ENCODE measurements around the gene PCNT. TPM values are rescaled to one million over a fixed set of nuclear protein-coding genes. Genes with fewer than 3 reads are reported as not detected.
A peak's percentile ranks its signal among the peaks of the same experiment; 100 is the strongest.
"Not testable (repeated sequence)": the region's sequence is repeated elsewhere in the genome, so short reads cannot be mapped to it uniquely, and the experiment has no call there.

PCNT gene
- polyA plus RNA-seq, 3 donors, result 36.0 to 45.5 (median 40.3) TPM

- no peak for DNase-seq
Observed at GRCh38 chr21:46304437-46304836, 19.5 kb upstream of the PCNT start.

- DNase-seq, result no peak
Observed at GRCh38 chr21:46304955-46305354, 19.0 kb upstream of the PCNT start.

DNA sequence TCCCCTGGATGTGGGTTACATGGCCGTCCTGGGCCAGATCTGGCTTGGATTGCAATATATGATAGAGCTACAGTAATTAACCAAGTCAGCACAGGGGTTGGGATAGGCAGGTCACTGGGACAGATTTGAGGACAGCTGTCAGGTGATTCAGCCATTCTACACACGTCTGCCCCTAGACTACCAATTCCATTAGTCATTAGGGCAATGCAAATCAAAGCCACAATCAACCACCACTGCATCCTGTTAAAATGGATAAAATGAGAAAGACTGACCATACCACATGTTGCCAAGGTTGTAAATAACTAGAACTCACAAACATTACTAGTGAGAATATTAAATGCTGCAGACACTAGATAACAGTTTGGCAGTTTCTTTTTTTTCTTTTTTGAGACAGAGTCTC, 16.3 kb upstream of the PCNT start:
- DNase-seq, result no peak

- no peak for DNase-seq
Observed at GRCh38 chr21:46308431-46308830, 15.5 kb upstream of the PCNT start.

DNA sequence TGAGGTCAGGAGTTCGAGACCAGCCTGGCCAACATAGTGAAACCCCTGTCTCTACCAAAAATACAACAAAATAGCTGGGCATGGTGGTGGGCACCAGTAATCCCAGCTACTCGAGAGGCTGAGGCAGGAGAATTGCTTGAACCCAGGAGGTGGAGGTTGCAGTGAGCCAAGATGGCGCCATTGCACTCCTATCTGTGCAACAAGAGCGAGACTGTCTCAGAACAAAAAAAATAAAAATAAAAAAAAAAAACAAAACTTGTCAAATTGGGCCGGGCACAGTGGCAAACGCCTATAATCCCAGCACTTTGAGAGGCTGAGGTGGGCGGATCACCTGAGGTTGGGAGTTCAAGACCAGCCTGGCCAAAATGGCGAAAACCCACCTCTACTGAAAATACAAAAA, 13.7 kb upstream of the PCNT start:
- DNase-seq, result not testable (repeated sequence)

GRCh38 chr21:46311568-46311967, 12.4 kb upstream of the PCNT start:
- no peak for DNase-seq

- DNase-seq, result no peak
Observed at GRCh38 chr21:46312949-46313348, 11.0 kb upstream of the PCNT start.

- no peak for DNase-seq
Observed at GRCh38 chr21:46314441-46315020, 9.4 kb upstream of the PCNT start.

- no peak for DNase-seq
Observed at GRCh38 chr21:46316708-46317324, 7.1 kb upstream of the PCNT start.

DNA sequence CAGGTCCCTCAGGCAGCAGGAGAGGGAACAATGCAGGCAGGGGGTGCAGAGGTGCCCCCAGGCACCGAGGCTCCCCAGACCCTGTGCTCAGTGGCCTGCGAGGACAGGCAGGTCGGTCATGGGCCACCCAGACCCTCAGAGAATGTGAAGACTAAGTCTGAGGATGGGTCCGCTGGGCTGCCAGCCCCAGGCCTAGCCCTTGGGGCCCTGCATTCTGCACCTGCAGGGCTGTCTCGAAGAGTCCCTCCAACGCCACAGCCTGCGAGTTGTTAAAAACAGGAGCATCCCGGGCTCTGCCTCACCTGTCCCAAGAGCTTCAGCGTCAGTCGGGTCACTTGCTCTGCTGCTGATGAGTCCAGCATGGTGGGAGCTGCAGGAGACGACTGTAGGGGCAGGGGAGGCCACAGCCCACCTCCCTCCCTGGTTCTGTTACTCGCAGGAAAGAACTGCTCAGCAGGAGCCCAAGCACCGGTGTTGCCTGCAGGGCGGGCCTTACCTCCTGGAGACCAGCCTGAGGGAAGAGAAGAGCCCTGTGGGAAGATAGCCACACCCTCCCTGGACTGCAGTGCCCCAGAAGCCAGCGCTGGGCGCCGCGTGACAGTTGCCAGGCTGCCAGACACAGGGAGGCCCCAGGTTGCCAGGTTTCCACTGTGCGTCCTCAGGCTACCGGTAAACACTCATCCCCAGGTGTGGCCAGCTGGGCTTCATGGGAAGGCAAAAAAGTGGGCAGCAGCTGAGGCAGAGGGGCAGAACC, 6.1 kb upstream of the PCNT start:
- no peak for DNase-seq

DNA sequence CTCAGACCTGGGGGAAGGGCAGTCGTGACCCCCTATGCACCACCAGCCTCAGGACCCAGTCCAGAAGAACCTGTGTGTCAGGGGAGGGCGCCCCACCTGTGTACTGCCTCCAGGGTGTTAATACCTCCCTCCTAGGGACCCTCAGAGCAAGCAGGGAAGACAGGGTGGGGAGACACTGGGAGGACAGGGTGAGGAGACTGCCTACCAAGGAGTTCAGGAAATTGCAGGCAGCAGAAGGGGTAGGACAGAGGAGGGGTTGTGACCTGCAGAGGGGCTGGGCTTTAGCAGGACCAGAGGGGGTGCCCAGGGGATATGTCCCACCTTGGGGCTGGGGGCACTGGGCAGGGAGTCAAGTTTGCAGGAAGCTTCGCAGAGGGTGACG, 5.5 kb upstream of the PCNT start:
- no peak for DNase-seq

- DNase-seq, result no peak
Observed at GRCh38 chr21:46319186-46319585, 4.8 kb upstream of the PCNT start.

GRCh38 chr21:46320331-46320801, 3.6 kb upstream of the PCNT start:
- no peak for DNase-seq

- no peak for DNase-seq
Observed at GRCh38 chr21:46322351-46323226, 1.4 kb upstream of the PCNT start.

GRCh38 chr21:46323227-46323709, 688 bp upstream of the PCNT start:
- no peak for DNase-seq

DNA sequence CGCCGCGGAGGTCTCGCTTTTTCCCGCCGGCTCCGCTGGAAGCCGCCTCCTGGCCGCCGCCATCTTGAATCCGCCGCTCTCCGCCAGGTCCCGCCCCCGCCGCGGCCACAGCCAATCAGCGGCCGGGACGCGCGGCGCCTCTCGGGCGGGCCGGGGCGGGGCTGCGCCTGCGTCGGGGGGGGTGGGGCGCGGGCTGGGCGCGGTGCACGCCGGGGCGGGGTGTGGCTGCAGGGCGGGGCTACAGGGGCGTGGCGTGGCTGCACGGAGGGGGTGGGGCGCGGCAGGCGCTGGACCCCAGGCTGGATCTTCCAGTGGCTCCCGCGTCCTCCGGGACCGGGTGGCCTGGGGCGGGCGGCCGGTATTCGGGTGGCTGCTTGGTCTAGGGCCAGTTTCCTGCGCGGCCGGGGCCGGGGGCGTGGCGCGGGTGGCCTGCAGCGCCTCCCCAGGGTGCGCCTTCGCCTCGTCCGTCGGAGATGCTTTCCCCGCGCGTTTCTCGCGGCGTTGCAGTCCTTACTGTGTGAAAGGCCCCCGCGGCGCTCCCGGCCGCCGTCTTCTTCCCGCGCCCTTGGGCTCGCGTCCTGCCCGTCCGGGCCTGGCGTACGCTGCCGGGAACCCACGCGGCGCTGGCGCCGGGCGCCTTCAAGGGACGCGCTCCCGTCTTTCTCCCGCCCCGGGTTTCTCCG, 575 bp downstream of the PCNT start:
- DNase-seq, result peak; percentile 84

- DNase-seq, result no peak
Observed at GRCh38 chr21:46325073-46325912, 1.3 kb downstream of the PCNT start.

DNA sequence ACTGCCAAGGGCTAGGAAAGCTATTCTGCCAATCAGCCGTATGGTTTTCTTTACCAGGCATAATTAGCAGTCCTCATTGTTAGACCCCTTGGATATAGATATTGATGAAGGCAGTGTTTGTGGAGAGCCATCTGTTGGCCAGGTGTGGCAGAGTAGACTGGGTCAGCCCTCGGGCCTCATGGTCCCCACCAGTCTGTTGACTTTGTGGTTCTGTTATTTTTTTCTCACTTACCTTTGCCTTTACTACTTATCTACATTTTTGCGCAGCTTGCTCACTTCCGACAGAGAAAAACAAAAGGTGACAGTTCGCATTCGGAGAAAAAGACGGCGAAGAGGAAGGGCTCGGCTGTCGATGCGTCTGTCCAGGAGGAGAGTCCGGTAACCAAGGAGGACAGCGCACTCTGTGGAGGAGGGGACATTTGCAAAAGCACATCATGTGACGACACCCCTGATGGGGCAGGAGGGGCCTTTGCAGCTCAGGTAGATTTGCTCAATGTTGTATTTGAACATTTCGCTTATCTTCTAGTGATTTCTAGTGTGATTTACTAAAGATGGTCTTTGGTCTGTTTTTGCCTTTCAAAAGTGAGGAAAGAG, 2.3 kb downstream of the PCNT start:
- DNase-seq, result no peak

DNA sequence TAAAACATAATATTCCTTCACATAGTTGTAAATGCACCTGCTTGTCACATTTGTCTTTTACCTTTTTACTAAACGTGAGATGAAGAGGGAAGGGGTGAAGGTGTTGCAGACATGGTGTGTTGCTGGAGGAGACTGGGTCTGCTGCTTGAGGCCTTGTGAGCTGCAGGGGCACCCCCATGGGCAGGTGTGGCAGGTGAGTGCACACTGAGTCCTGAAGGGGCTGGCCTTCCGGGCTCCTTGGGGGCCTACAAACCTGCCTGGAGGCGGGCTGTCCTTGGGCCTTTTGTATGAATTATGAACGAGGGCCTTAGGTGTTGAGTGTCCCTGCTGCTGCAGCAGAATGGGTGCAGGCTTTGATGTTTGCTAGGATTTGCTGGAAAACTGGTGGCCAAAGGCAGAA, 3.8 kb downstream of the PCNT start:
- DNase-seq, result no peak

DNA sequence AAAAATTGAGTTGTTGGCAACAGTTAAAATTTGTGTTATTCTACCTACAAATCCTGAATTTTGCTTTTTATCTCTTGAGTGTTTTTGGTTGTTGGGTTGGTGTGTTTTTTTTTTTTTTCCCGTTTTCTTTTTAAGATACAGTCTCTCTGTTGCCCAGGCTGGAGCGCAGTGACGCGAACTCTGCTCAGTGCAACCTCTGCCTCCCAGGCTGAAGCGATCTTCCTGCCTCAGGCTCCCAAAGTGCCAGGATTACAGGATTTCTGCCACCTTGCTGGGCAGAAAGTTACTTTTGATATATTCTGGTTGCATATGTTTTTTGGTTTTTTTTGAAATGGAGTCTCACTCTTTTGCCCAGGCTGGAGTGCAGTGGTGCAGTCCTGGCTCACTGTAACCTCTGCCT, 4.2 kb downstream of the PCNT start:
- no peak for DNase-seq

All from renal pelvis (tissue), 4 donors.